ENCODE results near the gene EMX1.

EMX1 gene

GRCh38 chr2:72951303-72952095 lies 34.2 kb downstream of the EMX1 start:
- H3K9me3 ChIP-seq (ENCODE audit: control insufficient read depth in 2 of 2, low read length in 2 of 2): no peaks in the 10 kb centered on the region
- H3K36me3 ChIP-seq (ENCODE audit: control insufficient read depth in 2 of 2, insufficient read depth in 2 of 2, low read length in 2 of 2): no peaks in the 10 kb centered on the region
- H3K27ac ChIP-seq (ENCODE audit: low read depth in 2 of 2, low read length in 2 of 2): no peak overlapping the region

GRCh38 chr2:72952110-72952823 lies 34.9 kb downstream of the EMX1 start:
- H3K4me1 ChIP-seq (ENCODE audit: control insufficient read depth in 2 of 2, insufficient read depth in 2 of 2, low read length in 2 of 2): no peaks in the 10 kb centered on the region
- H3K27me3 ChIP-seq (ENCODE audit: control insufficient read depth in 2 of 2, insufficient read depth in 2 of 2, low read length in 2 of 2): no peaks in the 10 kb centered on the region
- H3K9ac ChIP-seq (ENCODE audit: low read depth in 1 of 2, low read length in 2 of 2): no peak overlapping the region
- H3K4me3 ChIP-seq (ENCODE audit: low read length in 2 of 2): no peak overlapping the region
- H3K27ac ChIP-seq (ENCODE audit: low read depth in 2 of 2, low read length in 2 of 2): no peak overlapping the region
- no peaks in the 10 kb centered on the region for H3K36me3 ChIP-seq (ENCODE audit: control insufficient read depth in 2 of 2, insufficient read depth in 2 of 2, low read length in 2 of 2)
- H3K9me3 ChIP-seq (ENCODE audit: control insufficient read depth in 2 of 2, low read length in 2 of 2): no peaks in the 10 kb centered on the region

More at GRCh38 chr2:72951303-72952095, 34.2 kb downstream of the EMX1 start:
- no peaks in the 10 kb centered on the region for H3K4me1 ChIP-seq (ENCODE audit: control insufficient read depth in 2 of 2, insufficient read depth in 2 of 2, low read length in 2 of 2)
- no peaks in the 10 kb centered on the region for H3K27me3 ChIP-seq (ENCODE audit: control insufficient read depth in 2 of 2, insufficient read depth in 2 of 2, low read length in 2 of 2)
- H3K9ac ChIP-seq (ENCODE audit: low read depth in 1 of 2, low read length in 2 of 2): no peak overlapping the region
- no peak overlapping the region for H3K4me3 ChIP-seq (ENCODE audit: low read length in 2 of 2)

- no peaks in the 10 kb centered on the region for H3K27me3 ChIP-seq (ENCODE audit: control insufficient read depth in 2 of 2, insufficient read depth in 2 of 2, low read length in 2 of 2)
- no peaks in the 10 kb centered on the region for H3K36me3 ChIP-seq (ENCODE audit: control insufficient read depth in 2 of 2, insufficient read depth in 2 of 2, low read length in 2 of 2)
- H3K9ac ChIP-seq (ENCODE audit: low read depth in 1 of 2, low read length in 2 of 2): no peak overlapping the region
- no peaks in the 10 kb centered on the region for H3K4me1 ChIP-seq (ENCODE audit: control insufficient read depth in 2 of 2, insufficient read depth in 2 of 2, low read length in 2 of 2)
- H3K27ac ChIP-seq (ENCODE audit: low read depth in 2 of 2, low read length in 2 of 2): no peak overlapping the region
- no peaks in the 10 kb centered on the region for H3K9me3 ChIP-seq (ENCODE audit: control insufficient read depth in 2 of 2, low read length in 2 of 2)
- no peak overlapping the region for H3K4me3 ChIP-seq (ENCODE audit: low read length in 2 of 2)
Measured at GRCh38 chr2:72952961-72953360, 35.6 kb downstream of the EMX1 start.

GRCh38 chr2:72953528-72953927 lies 36.2 kb downstream of the EMX1 start:
- H3K27ac ChIP-seq (ENCODE audit: low read depth in 2 of 2, low read length in 2 of 2): no peak overlapping the region
- H3K36me3 ChIP-seq (ENCODE audit: control insufficient read depth in 2 of 2, insufficient read depth in 2 of 2, low read length in 2 of 2): no peaks in the 10 kb centered on the region
- H3K9ac ChIP-seq (ENCODE audit: low read depth in 1 of 2, low read length in 2 of 2): no peak overlapping the region
- H3K4me3 ChIP-seq (ENCODE audit: low read length in 2 of 2): no peak overlapping the region
- H3K27me3 ChIP-seq (ENCODE audit: control insufficient read depth in 2 of 2, insufficient read depth in 2 of 2, low read length in 2 of 2): no peaks in the 10 kb centered on the region
- no peaks in the 10 kb centered on the region for H3K4me1 ChIP-seq (ENCODE audit: control insufficient read depth in 2 of 2, insufficient read depth in 2 of 2, low read length in 2 of 2)
- H3K9me3 ChIP-seq (ENCODE audit: control insufficient read depth in 2 of 2, low read length in 2 of 2): no peaks in the 10 kb centered on the region

- Histone ChIP-seq H3K9ac (ENCODE audit: low read depth in 1 of 2, low read length in 2 of 2) (no peak overlapping the region), H3K27me3 (ENCODE audit: control insufficient read depth in 2 of 2, insufficient read depth in 2 of 2, low read length in 2 of 2) (no peaks in the 10 kb centered on the region), H3K4me1 (ENCODE audit: control insufficient read depth in 2 of 2, insufficient read depth in 2 of 2, low read length in 2 of 2) (no peaks in the 10 kb centered on the region), H3K4me3 (ENCODE audit: low read length in 2 of 2) (no peak overlapping the region), H3K9me3 (ENCODE audit: control insufficient read depth in 2 of 2, low read length in 2 of 2) (no peaks in the 10 kb centered on the region), H3K36me3 (ENCODE audit: control insufficient read depth in 2 of 2, insufficient read depth in 2 of 2, low read length in 2 of 2) (no peaks in the 10 kb centered on the region), H3K27ac (ENCODE audit: low read depth in 2 of 2, low read length in 2 of 2) (no peak overlapping the region)
Measured at GRCh38 chr2:72953976-72954375, 36.7 kb downstream of the EMX1 start.

GRCh38 chr2:72954376-72955227 lies 37.3 kb downstream of the EMX1 start:
- Histone ChIP-seq H3K27me3 (ENCODE audit: control insufficient read depth in 2 of 2, insufficient read depth in 2 of 2, low read length in 2 of 2) (no peaks in the 10 kb centered on the region), H3K4me1 (ENCODE audit: control insufficient read depth in 2 of 2, insufficient read depth in 2 of 2, low read length in 2 of 2) (no peaks in the 10 kb centered on the region), H3K9me3 (ENCODE audit: control insufficient read depth in 2 of 2, low read length in 2 of 2) (no peaks in the 10 kb centered on the region), H3K36me3 (ENCODE audit: control insufficient read depth in 2 of 2, insufficient read depth in 2 of 2, low read length in 2 of 2) (no peaks in the 10 kb centered on the region), H3K9ac (ENCODE audit: low read depth in 1 of 2, low read length in 2 of 2) (no peak overlapping the region), H3K4me3 (ENCODE audit: low read length in 2 of 2) (no peak overlapping the region), H3K27ac (ENCODE audit: low read depth in 2 of 2, low read length in 2 of 2) (no peak overlapping the region)

GRCh38 chr2:72955228-72956049 lies 38.1 kb downstream of the EMX1 start:
- Histone ChIP-seq H3K27me3 (ENCODE audit: control insufficient read depth in 2 of 2, insufficient read depth in 2 of 2, low read length in 2 of 2) (no peaks in the 10 kb centered on the region), H3K36me3 (ENCODE audit: control insufficient read depth in 2 of 2, insufficient read depth in 2 of 2, low read length in 2 of 2) (no peaks in the 10 kb centered on the region), H3K4me3 (ENCODE audit: low read length in 2 of 2) (no peak overlapping the region), H3K9me3 (ENCODE audit: control insufficient read depth in 2 of 2, low read length in 2 of 2) (no peaks in the 10 kb centered on the region), H3K9ac (ENCODE audit: low read depth in 1 of 2, low read length in 2 of 2) (no peak overlapping the region), H3K4me1 (ENCODE audit: control insufficient read depth in 2 of 2, insufficient read depth in 2 of 2, low read length in 2 of 2) (no peaks in the 10 kb centered on the region), H3K27ac (ENCODE audit: low read depth in 2 of 2, low read length in 2 of 2) (no peak overlapping the region)

GRCh38 chr2:72956050-72956395 lies 38.7 kb downstream of the EMX1 start:
- no peaks in the 10 kb centered on the region for H3K36me3 ChIP-seq (ENCODE audit: control insufficient read depth in 2 of 2, insufficient read depth in 2 of 2, low read length in 2 of 2)
- H3K4me1 ChIP-seq (ENCODE audit: control insufficient read depth in 2 of 2, insufficient read depth in 2 of 2, low read length in 2 of 2): no peaks in the 10 kb centered on the region
- no peak overlapping the region for H3K4me3 ChIP-seq (ENCODE audit: low read length in 2 of 2)
- no peak overlapping the region for H3K27ac ChIP-seq (ENCODE audit: low read depth in 2 of 2, low read length in 2 of 2)
- no peaks in the 10 kb centered on the region for H3K27me3 ChIP-seq (ENCODE audit: control insufficient read depth in 2 of 2, insufficient read depth in 2 of 2, low read length in 2 of 2)
- no peaks in the 10 kb centered on the region for H3K9me3 ChIP-seq (ENCODE audit: control insufficient read depth in 2 of 2, low read length in 2 of 2)
- no peak overlapping the region for H3K9ac ChIP-seq (ENCODE audit: low read depth in 1 of 2, low read length in 2 of 2)

- H3K27me3 ChIP-seq (ENCODE audit: control insufficient read depth in 2 of 2, insufficient read depth in 2 of 2, low read length in 2 of 2): no peaks in the 10 kb centered on the region
- no peaks in the 10 kb centered on the region for H3K4me1 ChIP-seq (ENCODE audit: control insufficient read depth in 2 of 2, insufficient read depth in 2 of 2, low read length in 2 of 2)
- H3K27ac ChIP-seq (ENCODE audit: low read depth in 2 of 2, low read length in 2 of 2): no peak overlapping the region
- no peaks in the 10 kb centered on the region for H3K9me3 ChIP-seq (ENCODE audit: control insufficient read depth in 2 of 2, low read length in 2 of 2)
- no peak overlapping the region for H3K9ac ChIP-seq (ENCODE audit: low read depth in 1 of 2, low read length in 2 of 2)
- no peak overlapping the region for H3K4me3 ChIP-seq (ENCODE audit: low read length in 2 of 2)
- no peaks in the 10 kb centered on the region for H3K36me3 ChIP-seq (ENCODE audit: control insufficient read depth in 2 of 2, insufficient read depth in 2 of 2, low read length in 2 of 2)
Measured at GRCh38 chr2:72956936-72957335, 39.6 kb downstream of the EMX1 start.

Measured in mucosa of rectum (tissue), 2 donors.